ENCODE results near the gene EP400. TPM values are rescaled to one million over a fixed set of nuclear protein-coding genes. Genes with fewer than 3 reads are reported as not detected.

Gene EP400, protein sequence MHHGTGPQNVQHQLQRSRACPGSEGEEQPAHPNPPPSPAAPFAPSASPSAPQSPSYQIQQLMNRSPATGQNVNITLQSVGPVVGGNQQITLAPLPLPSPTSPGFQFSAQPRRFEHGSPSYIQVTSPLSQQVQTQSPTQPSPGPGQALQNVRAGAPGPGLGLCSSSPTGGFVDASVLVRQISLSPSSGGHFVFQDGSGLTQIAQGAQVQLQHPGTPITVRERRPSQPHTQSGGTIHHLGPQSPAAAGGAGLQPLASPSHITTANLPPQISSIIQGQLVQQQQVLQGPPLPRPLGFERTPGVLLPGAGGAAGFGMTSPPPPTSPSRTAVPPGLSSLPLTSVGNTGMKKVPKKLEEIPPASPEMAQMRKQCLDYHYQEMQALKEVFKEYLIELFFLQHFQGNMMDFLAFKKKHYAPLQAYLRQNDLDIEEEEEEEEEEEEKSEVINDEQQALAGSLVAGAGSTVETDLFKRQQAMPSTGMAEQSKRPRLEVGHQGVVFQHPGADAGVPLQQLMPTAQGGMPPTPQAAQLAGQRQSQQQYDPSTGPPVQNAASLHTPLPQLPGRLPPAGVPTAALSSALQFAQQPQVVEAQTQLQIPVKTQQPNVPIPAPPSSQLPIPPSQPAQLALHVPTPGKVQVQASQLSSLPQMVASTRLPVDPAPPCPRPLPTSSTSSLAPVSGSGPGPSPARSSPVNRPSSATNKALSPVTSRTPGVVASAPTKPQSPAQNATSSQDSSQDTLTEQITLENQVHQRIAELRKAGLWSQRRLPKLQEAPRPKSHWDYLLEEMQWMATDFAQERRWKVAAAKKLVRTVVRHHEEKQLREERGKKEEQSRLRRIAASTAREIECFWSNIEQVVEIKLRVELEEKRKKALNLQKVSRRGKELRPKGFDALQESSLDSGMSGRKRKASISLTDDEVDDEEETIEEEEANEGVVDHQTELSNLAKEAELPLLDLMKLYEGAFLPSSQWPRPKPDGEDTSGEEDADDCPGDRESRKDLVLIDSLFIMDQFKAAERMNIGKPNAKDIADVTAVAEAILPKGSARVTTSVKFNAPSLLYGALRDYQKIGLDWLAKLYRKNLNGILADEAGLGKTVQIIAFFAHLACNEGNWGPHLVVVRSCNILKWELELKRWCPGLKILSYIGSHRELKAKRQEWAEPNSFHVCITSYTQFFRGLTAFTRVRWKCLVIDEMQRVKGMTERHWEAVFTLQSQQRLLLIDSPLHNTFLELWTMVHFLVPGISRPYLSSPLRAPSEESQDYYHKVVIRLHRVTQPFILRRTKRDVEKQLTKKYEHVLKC (N-terminal part only)
- 6.6 and 6.9 TPM in 2 replicates for total RNA-seq

GRCh38 chr12:131949431-131950181 is at the start of gene EP400:
Gene EP400, plus strand, starts transcription at chr12:131949942. Its CDS starts 10,678 bp downstream, at chr12:131960620.

DNA sequence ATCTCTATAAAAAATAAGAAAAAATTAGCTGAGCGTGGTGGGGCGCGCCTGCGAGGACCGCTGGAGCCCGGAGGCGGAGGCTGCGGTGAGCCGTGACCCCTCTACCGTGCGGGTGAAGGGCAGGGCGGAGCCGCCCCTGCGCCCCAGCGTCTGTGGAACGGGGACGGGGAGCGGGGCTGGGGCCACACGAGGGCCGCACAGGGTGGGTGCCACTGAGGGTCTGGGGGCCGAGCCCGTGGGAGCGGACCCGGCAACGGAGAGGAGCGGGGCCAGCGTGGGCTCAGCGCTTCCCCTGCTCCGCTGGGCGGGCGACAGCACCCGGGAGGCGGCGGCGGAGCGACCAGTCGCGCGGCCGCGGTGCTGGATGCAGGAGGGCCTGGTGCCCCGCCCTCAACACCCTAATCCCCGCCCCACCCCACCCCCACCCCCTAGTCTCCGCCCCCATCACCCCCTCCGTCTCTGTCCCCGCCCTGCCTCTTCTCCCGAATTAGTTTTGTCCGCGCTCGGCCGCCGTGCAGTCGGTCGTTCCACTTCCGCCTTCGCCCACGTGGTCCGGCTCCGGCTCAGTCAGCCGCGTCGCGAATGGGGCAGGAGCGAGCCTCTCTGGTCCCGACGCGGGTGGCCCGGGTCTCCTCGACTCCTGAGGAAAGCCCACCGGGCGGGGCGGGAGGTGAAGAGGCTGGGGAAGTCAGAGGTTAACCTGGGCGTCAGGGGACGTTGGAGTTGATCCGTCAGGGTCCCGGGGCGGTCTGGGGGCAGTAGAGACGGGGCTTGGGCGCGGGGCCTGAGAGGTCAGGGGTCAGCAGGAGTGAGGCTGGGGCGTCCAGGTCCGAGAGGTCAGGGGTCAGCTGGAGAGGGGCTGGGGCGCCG is 20.8 kb upstream of the EP400 start, which contains the start of gene PUS1:
TSS of gene PUS1 (plus strand) at position 566 of the 870 bp plus-strand sequence. CDS start 447 bp downstream, outside the sequence.

Other genes with a start within 250 kb of the EP400 start
- 16.6 and 27.9 TPM in 2 replicates for gene SFSWAP, start 238.9 kb upstream of the EP400 start, total RNA-seq
- gene MMP17, start 121.5 kb upstream of the EP400 start, total RNA-seq, result 25.9 and 31.8 TPM in 2 replicates
- gene ULK1, start 55.3 kb upstream of the EP400 start, total RNA-seq, result 4.4 and 9.2 TPM in 2 replicates
- gene PUS1, start 20.7 kb upstream of the EP400 start, total RNA-seq, result 9.9 and 11.7 TPM in 2 replicates
- gene DDX51, start 194.4 kb downstream of the EP400 start, total RNA-seq, result 4.1 and 8.5 TPM in 2 replicates
- 10.7 and 15.1 TPM in 2 replicates for gene NOC4L, start 194.5 kb downstream of the EP400 start, total RNA-seq

Data from cardiac atrium fibroblast (primary cell).